Activated CD8-positive, alpha-beta memory T cell treated with anti-CD3 and anti-CD28 coated beads for 4 hours (primary cell): ENCODE measurements around the gene HSD17B7.
A peak's percentile ranks its signal among the peaks of the same experiment; 100 is the strongest.
"Not testable (repeated sequence)": the region's sequence is repeated elsewhere in the genome, so short reads cannot be mapped to it uniquely, and the experiment has no call there.

Experiments used
- DNase-seq, 2 donors: peaks; one replicate each; pipeline ENCODE4 v3.0.0-alpha.2; 2020; ENCODE audit warnings: low read depth in 2 of 2

HSD17B7 gene

GRCh38 chr1:162790303-162790984 lies at the start of gene HSD17B7:
HSD17B7 (plus strand) TSS chr1:162790702; CDS start chr1:162790801, 99 bp downstream.
- DNase-seq, result peak; percentile 37 to 54

- no peak for DNase-seq
Observed at GRCh38 chr1:162740755-162741154, 49.7 kb upstream of the HSD17B7 start.

GRCh38 chr1:162741574-162741973 lies 48.9 kb upstream of the HSD17B7 start:
- DNase-seq, result no peak

GRCh38 chr1:162746264-162746942 lies 44.1 kb upstream of the HSD17B7 start:
- not testable (repeated sequence) for DNase-seq

- DNase-seq, result no peak
Observed at GRCh38 chr1:162753001-162753658, 37.4 kb upstream of the HSD17B7 start.

GRCh38 chr1:162753998-162754585 lies 36.4 kb upstream of the HSD17B7 start:
- DNase-seq, result no peak

GRCh38 chr1:162755306-162755705 lies 35.2 kb upstream of the HSD17B7 start:
- no peak for DNase-seq

GRCh38 chr1:162756523-162756922 lies 34.0 kb upstream of the HSD17B7 start:
- no peak for DNase-seq

GRCh38 chr1:162757476-162757875 lies 33.0 kb upstream of the HSD17B7 start:
- DNase-seq, result no peak

- DNase-seq, result no peak
Observed at GRCh38 chr1:162765788-162766187, 24.7 kb upstream of the HSD17B7 start.

GRCh38 chr1:162772571-162773154 lies 17.8 kb upstream of the HSD17B7 start:
- no peak for DNase-seq

GRCh38 chr1:162774007-162774406 lies 16.5 kb upstream of the HSD17B7 start:
- no peak for DNase-seq

GRCh38 chr1:162779043-162779442 lies 11.5 kb upstream of the HSD17B7 start:
- DNase-seq, result no peak

- no peak for DNase-seq
Observed at GRCh38 chr1:162782671-162783070, 7.8 kb upstream of the HSD17B7 start.

- DNase-seq, result not testable (repeated sequence)
Observed at GRCh38 chr1:162784926-162785325, 5.6 kb upstream of the HSD17B7 start.

- DNase-seq, result not testable (repeated sequence)
Observed at GRCh38 chr1:162788783-162789182, 1.7 kb upstream of the HSD17B7 start.

GRCh38 chr1:162790985-162791357 lies 469 bp downstream of the HSD17B7 start:
- not testable (repeated sequence) for DNase-seq

- DNase-seq, result not testable (repeated sequence)
Observed at GRCh38 chr1:162794284-162794683, 3.8 kb downstream of the HSD17B7 start.

GRCh38 chr1:162796617-162797279 lies 6.2 kb downstream of the HSD17B7 start:
- not testable (repeated sequence) for DNase-seq

- DNase-seq, result not testable (repeated sequence)
Observed at GRCh38 chr1:162799995-162800830, 9.7 kb downstream of the HSD17B7 start.

GRCh38 chr1:162807503-162807902 lies 17.0 kb downstream of the HSD17B7 start:
- not testable (repeated sequence) for DNase-seq
